HG03575 (cell line): ENCODE data around the gene KIF3B.
A peak's percentile ranks its signal among the peaks of the same experiment; 100 is the strongest.
"Not testable (repeated sequence)": the region's sequence is repeated elsewhere in the genome, so short reads cannot be mapped to it uniquely, and the experiment has no call there.

Experiments
- ATAC-seq: cut with Tn5 transposase; IDR thresholded peaks from one replicate; pipeline ENCODE4 v1.9.1; 2021; ENCODE audit not compliant: unreplicated experiment, insufficient number of reproducible peaks, low FRiP score; ENCODE audit errors: extremely low read depth

KIF3B gene

GRCh38 chr20:32322260-32322659 is 44.8 kb downstream of the KIF3B start:
- not testable (repeated sequence) for ATAC-seq

- not testable (repeated sequence) for ATAC-seq
Measured at GRCh38 chr20:32323761-32324160, 46.3 kb downstream of the KIF3B start.

GRCh38 chr20:32325706-32326503 is 48.5 kb downstream of the KIF3B start:
- no peak for ATAC-seq

- no peak for ATAC-seq
Measured at GRCh38 chr20:32326504-32326845, 49.0 kb downstream of the KIF3B start.

- no peak for ATAC-seq
Measured at GRCh38 chr20:32327087-32327681, 49.7 kb downstream of the KIF3B start.

- ATAC-seq = no peak
Measured at GRCh38 chr20:32329817-32330554, 52.5 kb downstream of the KIF3B start.

GRCh38 chr20:32330555-32330897 is 53.1 kb downstream of the KIF3B start:
- no peak for ATAC-seq

GRCh38 chr20:32332614-32333013 is 55.2 kb downstream of the KIF3B start:
- no peak for ATAC-seq

GRCh38 chr20:32333181-32333987 is 55.9 kb downstream of the KIF3B start:
- peak; percentile 26 for ATAC-seq

- no peak for ATAC-seq
Measured at GRCh38 chr20:32333988-32334885, 56.8 kb downstream of the KIF3B start.

GRCh38 chr20:32336918-32337347 is 59.5 kb downstream of the KIF3B start:
- ATAC-seq = no peak

GRCh38 chr20:32337937-32338661 is 60.6 kb downstream of the KIF3B start:
- no peak for ATAC-seq

GRCh38 chr20:32338665-32339064 is 61.2 kb downstream of the KIF3B start:
- no peak for ATAC-seq

GRCh38 chr20:32339116-32339515 is 61.7 kb downstream of the KIF3B start:
- ATAC-seq = no peak

- ATAC-seq = not testable (repeated sequence)
Measured at GRCh38 chr20:32341053-32341452, 63.6 kb downstream of the KIF3B start.

GRCh38 chr20:32343439-32343838 is 66.0 kb downstream of the KIF3B start:
- no peak for ATAC-seq

GRCh38 chr20:32344835-32345506 is 67.5 kb downstream of the KIF3B start:
- no peak for ATAC-seq
